ENCODE data around the gene COL15A1. TPM values are rescaled to one million over a fixed set of nuclear protein-coding genes. Genes with fewer than 3 reads are reported as not detected.

COL15A1 gene
- total and polyA plus RNA-seq, 2 of the 8 experiments (the other 6 are each of a cell fraction or from before 2014, with no cell fraction given), result 0.12 to 0.15 TPM

DNA sequence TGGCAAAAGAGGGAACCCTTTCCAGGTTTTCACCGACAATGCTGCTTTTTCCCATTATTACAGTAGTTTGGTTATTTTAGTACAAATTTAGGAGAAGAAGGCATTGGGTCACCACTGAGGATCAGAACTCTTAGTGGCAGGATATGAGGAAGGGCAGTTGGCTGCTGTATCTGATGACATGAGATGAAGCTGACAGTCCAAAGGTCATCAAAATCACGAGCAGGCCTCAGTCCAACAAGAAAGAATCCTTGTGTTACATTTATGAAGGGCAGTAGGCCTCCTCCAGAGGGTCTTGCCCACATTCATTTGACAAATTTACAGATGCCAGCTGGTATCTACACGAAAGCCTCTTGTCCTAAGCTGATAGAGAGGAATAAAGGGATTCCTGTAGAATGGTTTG lies 49.5 kb upstream of the COL15A1 start:
- H2BK12ac ChIP-seq (ENCODE audit: low read depth, low read length), result no peak overlapping the region
- WGBS, 2 experiments (ENCODE audit: extremely low coverage in 1 of 2, insufficient coverage in 1 of 2, insufficient read length in 1 of 2, insufficient replicate concordance in 2 of 2, low coverage in 1 of 2, low lambda C conversion rate in 2 of 2, missing lambda C conversion rate in 1 of 2), result 90% methylated on average over 3 of the region's 3 CpGs; no CpG with 5 or more reads in 1 of the 2 experiments
- H3K27ac ChIP-seq (ENCODE audit: low read depth, low read length), result no peak overlapping the region
- ChIA-PET CTCF (ENCODE audit: partially characterized antibody) (interaction anchor here (0.7 to 3.7 kb wide), 4 partner anchors 11 to 682 kb away, joined by 3 to 12 read pairs (median 3); no protein-coding TSS in a partner anchor), POLR2A (ENCODE audit: partially characterized antibody) (no interaction called here)
- no peak overlapping the region for H3K9ac ChIP-seq (replicated peaks in 1 of 4; ENCODE audit: extremely low read depth in 1 of 4, low read depth in 3 of 4, low read length in 3 of 4)
- no peak overlapping the region for H3K23ac ChIP-seq (ENCODE audit: insufficient read length)
- no peak overlapping the region for H2BK120ac ChIP-seq (replicated peaks; ENCODE audit: low read depth, low read length)
- H3K14ac ChIP-seq (ENCODE audit: insufficient read length), result no peak overlapping the region
- H3K79me1 ChIP-seq (ENCODE audit: low read depth, low read length), result no peaks in the 10 kb centered on the region
- H2BK5ac ChIP-seq (ENCODE audit: low read depth, low read length), result no peak overlapping the region
- H3K56ac ChIP-seq (replicated peaks; ENCODE audit: insufficient read length, low read depth, low read length), result no peak overlapping the region
- no peak overlapping the region for H2BK15ac ChIP-seq (ENCODE audit: low read length)
- peaks cover 3 to 4% of the 10 kb centered on the region in 2 experiments; a peak in 1 of 4 replicates for H3K9me3 ChIP-seq (ENCODE audit: insufficient read depth in 2 of 2, low read depth in 1 of 2, low read length in 1 of 2)
- H3K79me2 ChIP-seq (ENCODE audit: control insufficient read depth in 1 of 2, insufficient read depth in 2 of 2, low read length in 2 of 2), result no peaks in the 10 kb centered on the region
- H3K36me3 ChIP-seq (ENCODE audit: control insufficient read depth in 2 of 4, insufficient read depth in 4 of 4, low read length in 3 of 4), result no peaks in the 10 kb centered on the region
- no peak overlapping the region for H3K18ac ChIP-seq (ENCODE audit: extremely low read depth, low read length)
- H2AFZ ChIP-seq (ENCODE audit: low read length), result no peak overlapping the region
- no peak overlapping the region for H2BK20ac ChIP-seq (ENCODE audit: low read length)
- H4K5ac ChIP-seq (ENCODE audit: insufficient read length, low read depth, low read length), result no peak overlapping the region
- FAIRE-seq (no peak), DNase-seq (ENCODE audit: low read depth in 1 of 2, low spot score in 2 of 2) (no peak)
- H4K20me1 ChIP-seq (replicated peaks in 1 of 2; ENCODE audit: control insufficient read depth in 1 of 2, insufficient read depth in 2 of 2, low read length in 2 of 2), result no peaks in the 10 kb centered on the region
- no peak overlapping the region for H4K8ac ChIP-seq (ENCODE audit: extremely low read depth, insufficient read depth, low read length)
- no peak overlapping the region for H2AK5ac ChIP-seq (ENCODE audit: low read depth, low read length)
- no peaks in the 10 kb centered on the region for H3K4me1 ChIP-seq (replicated peaks in 1 of 4; ENCODE audit: control insufficient read depth in 3 of 4, insufficient read depth in 4 of 4, low read length in 3 of 4)
- no peak overlapping the region for H3K4ac ChIP-seq (replicated peaks; ENCODE audit: insufficient read length, low read depth, low read length)
- no peak overlapping the region for H4K91ac ChIP-seq (replicated peaks; ENCODE audit: insufficient read length, low read length)
- no peaks in the 10 kb centered on the region for H3K27me3 ChIP-seq (replicated peaks in 1 of 4; ENCODE audit: control insufficient read depth in 3 of 4, extremely low read depth in 1 of 4, insufficient read depth in 3 of 4, low read length in 3 of 4)
- H3K23me2 ChIP-seq (ENCODE audit: low read depth, low read length), result no peaks in the 10 kb centered on the region; the same call in 1 of the 2 replicates
- H3K4me2 ChIP-seq (ENCODE audit: insufficient read depth in 1 of 2, low read depth in 2 of 2, low read length in 2 of 2), result no peak overlapping the region
- H3K4me3 ChIP-seq (ENCODE audit: extremely low read depth in 1 of 4, insufficient read depth in 2 of 4, low read depth in 3 of 4, low read length in 4 of 4), result no peak overlapping the region
- no peak for TF ChIP-seq SP2 (IDR thresholded peaks at IDR 0.05; ENCODE audit: low read length)
- TF ChIP-seq GTF2F1 (IDR thresholded peaks at IDR 0.05; ENCODE audit: borderline replicate concordance, low read depth, low read length), result no peak
- no peak for TF ChIP-seq GABPA (IDR thresholded peaks at IDR 0.05; ENCODE audit: borderline replicate concordance, insufficient read depth, low read length)
- no peak for TF ChIP-seq KDM4A (IDR thresholded peaks at IDR 0.05; ENCODE audit: low read depth, low read length, severe bottlenecking)
- TF ChIP-seq ZNF274 (IDR thresholded peaks at IDR 0.05; ENCODE audit: borderline replicate concordance, extremely low read depth, low read length), result no peak
- no peak for TF ChIP-seq SP1 (IDR thresholded peaks at IDR 0.05; ENCODE audit: low read depth, low read length)
- no peak for TF ChIP-seq RAD21 (IDR thresholded peaks at IDR 0.05 in 1 of 2, conservative IDR thresholded peaks at IDR 0.05 in 1 of 2; ENCODE audit: low read depth in 2 of 2, low read length in 2 of 2)
- TF ChIP-seq POU5F1 (IDR thresholded peaks at IDR 0.05; ENCODE audit: low read depth, low read length), result no peak
- TF ChIP-seq TEAD4 (IDR thresholded peaks at IDR 0.05; ENCODE audit: low read depth, low read length), result no peak
- TF ChIP-seq KDM5A (IDR thresholded peaks at IDR 0.05; ENCODE audit: low read length), result no peak
- TF ChIP-seq SP4 (IDR thresholded peaks at IDR 0.05; ENCODE audit: low read length), result no peak
- no peak for TF ChIP-seq TCF12 (IDR thresholded peaks at IDR 0.05; ENCODE audit: low read depth, low read length)
- TF ChIP-seq FOSL1 (IDR thresholded peaks at IDR 0.05; ENCODE audit: insufficient read depth, low read depth, low read length), result no peak
- no peak for TF ChIP-seq BACH1 (IDR thresholded peaks at IDR 0.05; ENCODE audit: low read length)

All from H1 (cell line).